Measurements from ENCODE around the gene VENTX.

Gene VENTX

GRCh38 chr10:133253361-133253955 lies 15.8 kb downstream of the VENTX start:
- no peak for TF ChIP-seq CTCF (IDR thresholded peaks at IDR 0.05; ENCODE audit: extremely low read depth, missing control alignments)
- DNase-seq (ENCODE audit: low spot score): no peak

- TF ChIP-seq CTCF (IDR thresholded peaks at IDR 0.05; ENCODE audit: extremely low read depth, missing control alignments): no peak
- DNase-seq (ENCODE audit: low spot score): no peak
These were observed 16.9 kb downstream of the VENTX start for GRCh38 chr10:133254421-133255120.

GRCh38 chr10:133255323-133255722 lies 17.7 kb downstream of the VENTX start:
- no peak for DNase-seq (ENCODE audit: low spot score)
- TF ChIP-seq CTCF (IDR thresholded peaks at IDR 0.05; ENCODE audit: extremely low read depth, missing control alignments): no peak

- DNase-seq (ENCODE audit: low spot score): peak; percentile 63
- TF ChIP-seq CTCF (IDR thresholded peaks at IDR 0.05; ENCODE audit: extremely low read depth, missing control alignments): peak; percentile 45
These were observed 19.9 kb downstream of the VENTX start for GRCh38 chr10:133257489-133258065.

- DNase-seq (ENCODE audit: low spot score): no peak
- no peak for TF ChIP-seq CTCF (IDR thresholded peaks at IDR 0.05; ENCODE audit: extremely low read depth, missing control alignments)
These were observed 20.6 kb downstream of the VENTX start for GRCh38 chr10:133258066-133258817.

- DNase-seq (ENCODE audit: low spot score): no peak
- TF ChIP-seq CTCF (IDR thresholded peaks at IDR 0.05; ENCODE audit: extremely low read depth, missing control alignments): no peak
These were observed 21.4 kb downstream of the VENTX start for GRCh38 chr10:133258818-133259601.

All from GM20000 (cell line).